DND-41 (cell line): ENCODE results near the gene EYS.

Experiments
- EZH2 ChIP-seq: IDR thresholded peaks from 3 replicates; pipeline ENCODE4 v1.6.1; 2012; ENCODE audit warnings: borderline replicate concordance, low read depth, mild to moderate bottlenecking, moderate library complexity, low read length, inconsistent platforms; ENCODE audit not compliant: severe bottlenecking
- TF ChIP-seq, protein P1 (sequence below): IDR thresholded peaks from 2 replicates; pipeline ENCODE4 v1.5.1; 2012; ENCODE audit warnings: borderline replicate concordance, low read length, moderate library complexity, mild to moderate bottlenecking; ENCODE audit not compliant: poor library complexity, severe bottlenecking; ENCODE audit errors: extremely low read depth

DNA sequence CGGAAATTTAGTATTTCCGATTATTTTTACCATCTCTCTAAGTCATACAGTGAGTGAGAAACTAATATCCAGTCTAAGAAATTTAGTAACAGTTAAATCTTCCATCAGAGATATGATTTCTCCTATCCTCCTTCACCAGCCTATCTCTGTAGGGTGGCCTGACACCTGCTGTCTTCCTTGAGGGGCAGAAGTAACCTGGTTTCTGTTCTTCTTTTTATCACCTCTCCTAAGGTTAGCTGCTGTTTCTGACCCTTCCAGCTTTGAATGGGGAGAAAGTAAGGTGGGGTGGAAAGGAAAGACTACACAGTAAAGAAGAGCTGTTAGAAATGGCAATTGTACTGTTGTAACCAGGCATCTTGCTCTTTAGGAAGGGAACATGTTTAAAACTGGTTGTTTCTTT lies 1623.8 kb downstream of the EYS start:
- TF ChIP-seq, protein P1, sequence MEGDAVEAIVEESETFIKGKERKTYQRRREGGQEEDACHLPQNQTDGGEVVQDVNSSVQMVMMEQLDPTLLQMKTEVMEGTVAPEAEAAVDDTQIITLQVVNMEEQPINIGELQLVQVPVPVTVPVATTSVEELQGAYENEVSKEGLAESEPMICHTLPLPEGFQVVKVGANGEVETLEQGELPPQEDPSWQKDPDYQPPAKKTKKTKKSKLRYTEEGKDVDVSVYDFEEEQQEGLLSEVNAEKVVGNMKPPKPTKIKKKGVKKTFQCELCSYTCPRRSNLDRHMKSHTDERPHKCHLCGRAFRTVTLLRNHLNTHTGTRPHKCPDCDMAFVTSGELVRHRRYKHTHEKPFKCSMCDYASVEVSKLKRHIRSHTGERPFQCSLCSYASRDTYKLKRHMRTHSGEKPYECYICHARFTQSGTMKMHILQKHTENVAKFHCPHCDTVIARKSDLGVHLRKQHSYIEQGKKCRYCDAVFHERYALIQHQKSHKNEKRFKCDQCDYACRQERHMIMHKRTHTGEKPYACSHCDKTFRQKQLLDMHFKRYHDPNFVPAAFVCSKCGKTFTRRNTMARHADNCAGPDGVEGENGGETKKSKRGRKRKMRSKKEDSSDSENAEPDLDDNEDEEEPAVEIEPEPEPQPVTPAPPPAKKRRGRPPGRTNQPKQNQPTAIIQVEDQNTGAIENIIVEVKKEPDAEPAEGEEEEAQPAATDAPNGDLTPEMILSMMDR = no peak
- TF ChIP-seq EZH2 = no peak
